ENCODE measurements around the gene TLN1. TPM values are rescaled to one million over a fixed set of nuclear protein-coding genes. Genes with fewer than 3 reads are reported as not detected.

Gene TLN1
- total RNA-seq, 1 experiment from 2014 or later: 347 TPM

DNA sequence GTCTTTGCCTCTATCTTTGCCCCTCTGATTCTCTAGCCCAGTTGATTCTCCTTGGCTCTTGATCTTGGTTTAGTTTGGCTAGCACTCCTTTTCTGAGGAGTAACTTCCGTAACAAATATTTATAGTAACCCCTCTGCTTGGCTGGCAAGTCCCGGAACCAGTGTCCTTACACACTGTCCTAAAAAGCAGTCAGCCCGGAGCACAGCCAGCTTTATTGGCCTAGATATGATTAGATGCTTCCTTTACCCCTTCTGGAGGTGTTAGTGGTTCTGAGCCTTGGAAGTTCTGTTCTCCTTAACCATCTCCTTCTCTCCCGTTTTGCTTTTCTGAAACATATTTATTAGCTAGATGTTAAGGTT lies 39.1 kb upstream of the TLN1 start:
- H3K36me3 ChIP-seq (ENCODE audit: control insufficient read depth, insufficient read depth, low read length): no peaks in the 10 kb centered on the region
- no peak for TF ChIP-seq REST (IDR thresholded peaks at IDR 0.05; ENCODE audit: insufficient read depth in 1 of 2, low read depth in 2 of 2, low read length in 1 of 2)
- peaks cover 8% of the 10 kb centered on the region for H3K4me1 ChIP-seq (ENCODE audit: control insufficient read depth, insufficient read depth, low read length)
- ATAC-seq: no peak
- BruUV-seq (replicated peaks): no TSS peak
- no peaks in the 10 kb centered on the region for H3K27me3 ChIP-seq (ENCODE audit: control insufficient read depth, insufficient read depth, low read length)
- no peak overlapping the region for H3K4me3 ChIP-seq (ENCODE audit: low read depth in 2 of 2, low read length in 2 of 2)
- no peaks in the 10 kb centered on the region for H3K9me3 ChIP-seq (ENCODE audit: control insufficient read depth, insufficient read depth, low read depth, low read length)
- no peak overlapping the region for H3K27ac ChIP-seq (ENCODE audit: low read length)
- in situ Hi-C loops (cut with HindIII; ENCODE audit: low pct_unique_long_range_greater_than_20kb, low sequenced_read_pairs) (no loop called here), intact Hi-C loops (cut with micrococcal nuclease; ENCODE audit: unreplicated experiment) (no loop called here)
- CTCF ChIA-PET: interaction anchor here (0.8 kb wide), 1 partner anchor 14 kb away, joined by 3 read pairs; no protein-coding TSS in a partner anchor
- no peak for DNase-seq (ENCODE audit: low read depth, low spot score)
- POLR2A ChIA-PET: no interaction called here

GRCh38 chr9:35769763-35770162 lies 37.8 kb upstream of the TLN1 start:
- Histone ChIP-seq H3K27ac (ENCODE audit: low read length) (no peak overlapping the region), H3K36me3 (ENCODE audit: control insufficient read depth, insufficient read depth, low read length) (no peaks in the 10 kb centered on the region)
- CTCF ChIA-PET: no interaction called here

More at GRCh38 chr9:35769763-35770162, 37.8 kb upstream of the TLN1 start:
- in situ Hi-C loops (cut with HindIII; ENCODE audit: low pct_unique_long_range_greater_than_20kb, low sequenced_read_pairs): no loop called here
- POLR2A ChIA-PET: no interaction called here
- Histone ChIP-seq H3K27me3 (ENCODE audit: control insufficient read depth, insufficient read depth, low read length) (no peaks in the 10 kb centered on the region), H3K4me1 (ENCODE audit: control insufficient read depth, insufficient read depth, low read length) (peaks cover 8% of the 10 kb centered on the region), H3K9me3 (ENCODE audit: control insufficient read depth, insufficient read depth, low read depth, low read length) (no peaks in the 10 kb centered on the region), H3K4me3 (ENCODE audit: low read depth in 2 of 2, low read length in 2 of 2) (no peak overlapping the region)
- intact Hi-C loops (cut with micrococcal nuclease; ENCODE audit: unreplicated experiment): no loop called here
- DNase-seq (ENCODE audit: low read depth, low spot score): no peak
- BruUV-seq (replicated peaks): no TSS peak
- TF ChIP-seq POLR2AphosphoS5 (IDR thresholded peaks at IDR 0.05; ENCODE audit: low read depth, low read length) (no peak), REST (IDR thresholded peaks at IDR 0.05; ENCODE audit: insufficient read depth in 1 of 2, low read depth in 2 of 2, low read length in 1 of 2) (no peak), CTCF (IDR thresholded peaks at IDR 0.05) (no peak), TCF7L2 (IDR thresholded peaks at IDR 0.05; ENCODE audit: low read depth, low read length) (no peak), SIN3A (IDR thresholded peaks at IDR 0.05; ENCODE audit: borderline replicate concordance, insufficient read depth, low read depth, low read length) (no peak)
- no peak for ATAC-seq

Data from Panc1 (cell line).